ENCODE measurements around the gene EI24.

Gene EI24

DNA sequence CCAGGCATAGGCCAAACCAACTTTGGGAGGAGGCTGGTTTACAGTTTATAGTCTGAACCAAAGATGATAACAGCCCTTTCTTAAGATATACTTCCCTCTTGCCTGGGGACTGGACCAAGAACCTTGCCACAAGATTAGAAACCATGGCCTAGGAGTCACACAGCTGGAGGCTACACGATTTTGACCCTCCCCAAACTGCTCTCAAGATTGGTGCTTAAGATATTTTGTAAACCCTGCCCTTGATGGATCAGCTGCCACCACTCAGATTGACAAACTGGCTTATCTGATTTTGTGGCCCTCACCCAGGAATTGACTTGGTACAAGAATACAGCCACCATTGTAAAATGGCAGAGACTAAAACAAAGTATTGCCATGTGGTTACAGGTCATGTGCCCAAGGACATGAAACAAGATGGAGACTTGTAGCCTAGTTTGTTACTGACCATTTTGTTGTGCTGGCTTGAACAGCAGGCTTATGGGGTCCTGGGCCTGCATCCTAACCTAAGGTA is 17.4 kb upstream of the EI24 start:
- no CpG with 5 or more reads among the region's 1 CpG for WGBS (ENCODE audit: extremely low coverage, insufficient coverage, insufficient read length)
- H3K27ac ChIP-seq (ENCODE audit: low read depth, low read length) = no peak overlapping the region
- no peaks in the 10 kb centered on the region for H3K36me3 ChIP-seq (ENCODE audit: control insufficient read depth in 1 of 2, insufficient read depth in 2 of 2, low read length in 2 of 2)
- H4K8ac ChIP-seq (ENCODE audit: low read depth, low read length) = no peak overlapping the region
- no peak overlapping the region for H2AK5ac ChIP-seq (ENCODE audit: low read length)
- no peak overlapping the region for H3K9ac ChIP-seq (ENCODE audit: low read length)
- H3K9me3 ChIP-seq (ENCODE audit: insufficient read depth, low read depth, low read length) = peaks cover 8% of the 10 kb centered on the region
- no peaks in the 10 kb centered on the region for H3K4me1 ChIP-seq (ENCODE audit: control insufficient read depth in 1 of 2, insufficient read depth in 2 of 2, low read length in 2 of 2)
- no peak overlapping the region for H3K14ac ChIP-seq (ENCODE audit: low read length)
- no peak for DNase-seq
- H3K4ac ChIP-seq (ENCODE audit: low read depth, low read length) = no peak overlapping the region
- H3K4me2 ChIP-seq (ENCODE audit: low read length) = no peak overlapping the region
- H3K18ac ChIP-seq (ENCODE audit: low read length) = no peak overlapping the region
- no peaks in the 10 kb centered on the region for H3K79me1 ChIP-seq (ENCODE audit: low read length)
- no peak overlapping the region for H4K91ac ChIP-seq (ENCODE audit: low read depth, low read length)
- H2BK120ac ChIP-seq (ENCODE audit: insufficient read depth, low read length, poor library complexity) = no peak overlapping the region
- no peak overlapping the region for H2AFZ ChIP-seq (ENCODE audit: insufficient read depth, low read length, poor library complexity)
- no peak overlapping the region for H3K23ac ChIP-seq (ENCODE audit: low read length)
- H4K12ac ChIP-seq (ENCODE audit: low read depth, low read length) = no peak overlapping the region
- no peak overlapping the region for H2BK12ac ChIP-seq (ENCODE audit: low read length)
- H3K4me3 ChIP-seq (ENCODE audit: low read depth, low read length) = no peak overlapping the region
- no peaks in the 10 kb centered on the region for H3K79me2 ChIP-seq (ENCODE audit: control insufficient read depth, insufficient read depth, low read length, poor library complexity)
- H3K27me3 ChIP-seq (ENCODE audit: insufficient read depth, low read length) = no peaks in the 10 kb centered on the region
- H2BK5ac ChIP-seq (ENCODE audit: low read depth, low read length, poor library complexity) = no peak overlapping the region

DNA sequence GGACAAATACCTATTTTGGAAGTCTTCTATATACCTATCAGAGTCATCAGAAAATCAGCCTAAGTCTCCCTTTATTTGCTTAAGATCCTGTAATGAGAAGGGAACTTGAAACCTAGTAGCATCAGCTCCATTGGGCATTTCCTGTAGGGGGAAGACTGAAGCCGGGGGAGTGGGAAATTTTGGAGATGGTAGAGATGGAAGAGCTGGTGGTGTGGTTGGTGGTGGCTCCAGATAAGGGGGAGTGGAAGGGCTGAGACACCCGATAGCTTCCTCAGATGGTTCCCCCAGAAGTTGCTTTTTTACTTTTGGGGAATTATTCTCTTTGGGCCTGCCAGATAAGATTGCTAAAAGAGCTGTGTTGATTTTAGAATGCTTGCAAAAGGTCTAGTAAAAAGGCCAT is 16.4 kb upstream of the EI24 start:
- H2BK5ac ChIP-seq (ENCODE audit: low read depth, low read length, poor library complexity) = no peak overlapping the region
- no CpG with 5 or more reads among the region's 2 CpGs for WGBS (ENCODE audit: extremely low coverage, insufficient coverage, insufficient read length)
- no peak overlapping the region for H4K91ac ChIP-seq (ENCODE audit: low read depth, low read length)
- H3K4ac ChIP-seq (ENCODE audit: low read depth, low read length) = no peak overlapping the region
- no peak overlapping the region for H2BK120ac ChIP-seq (ENCODE audit: insufficient read depth, low read length, poor library complexity)
- no peak overlapping the region for H2BK12ac ChIP-seq (ENCODE audit: low read length)
- no peaks in the 10 kb centered on the region for H3K27me3 ChIP-seq (ENCODE audit: insufficient read depth, low read length)
- H2AK5ac ChIP-seq (ENCODE audit: low read length) = no peak overlapping the region
- no peak overlapping the region for H3K4me3 ChIP-seq (ENCODE audit: low read depth, low read length)
- no peak overlapping the region for H4K8ac ChIP-seq (ENCODE audit: low read depth, low read length)
- H4K12ac ChIP-seq (ENCODE audit: low read depth, low read length) = no peak overlapping the region
- H3K4me1 ChIP-seq (ENCODE audit: control insufficient read depth in 1 of 2, insufficient read depth in 2 of 2, low read length in 2 of 2) = no peaks in the 10 kb centered on the region
- no peak overlapping the region for H3K4me2 ChIP-seq (ENCODE audit: low read length)
- H3K14ac ChIP-seq (ENCODE audit: low read length) = no peak overlapping the region
- peaks cover 8% of the 10 kb centered on the region for H3K9me3 ChIP-seq (ENCODE audit: insufficient read depth, low read depth, low read length)
- H3K9ac ChIP-seq (ENCODE audit: low read length) = no peak overlapping the region
- no peak overlapping the region for H3K18ac ChIP-seq (ENCODE audit: low read length)
- H3K79me2 ChIP-seq (ENCODE audit: control insufficient read depth, insufficient read depth, low read length, poor library complexity) = no peaks in the 10 kb centered on the region
- H3K36me3 ChIP-seq (ENCODE audit: control insufficient read depth in 1 of 2, insufficient read depth in 2 of 2, low read length in 2 of 2) = no peaks in the 10 kb centered on the region
- DNase-seq = no peak
- no peaks in the 10 kb centered on the region for H3K79me1 ChIP-seq (ENCODE audit: low read length)
- no peak overlapping the region for H3K23ac ChIP-seq (ENCODE audit: low read length)
- H3K27ac ChIP-seq (ENCODE audit: low read depth, low read length) = no peak overlapping the region
- H2AFZ ChIP-seq (ENCODE audit: insufficient read depth, low read length, poor library complexity) = no peak overlapping the region

- Histone ChIP-seq H4K12ac (ENCODE audit: low read depth, low read length) (no peak overlapping the region), H2BK120ac (ENCODE audit: insufficient read depth, low read length, poor library complexity) (no peak overlapping the region), H3K14ac (ENCODE audit: low read length) (no peak overlapping the region), H3K23ac (ENCODE audit: low read length) (no peak overlapping the region), H4K91ac (ENCODE audit: low read depth, low read length) (no peak overlapping the region), H3K79me1 (ENCODE audit: low read length) (no peaks in the 10 kb centered on the region), H3K36me3 (ENCODE audit: control insufficient read depth in 1 of 2, insufficient read depth in 2 of 2, low read length in 2 of 2) (no peaks in the 10 kb centered on the region), H3K4me3 (ENCODE audit: low read depth, low read length) (no peak overlapping the region), H3K4ac (ENCODE audit: low read depth, low read length) (no peak overlapping the region), H3K27ac (ENCODE audit: low read depth, low read length) (no peak overlapping the region), H3K4me1 (ENCODE audit: control insufficient read depth in 1 of 2, insufficient read depth in 2 of 2, low read length in 2 of 2) (no peaks in the 10 kb centered on the region), H2AK5ac (ENCODE audit: low read length) (no peak overlapping the region), H3K27me3 (ENCODE audit: insufficient read depth, low read length) (no peaks in the 10 kb centered on the region), H3K79me2 (ENCODE audit: control insufficient read depth, insufficient read depth, low read length, poor library complexity) (no peaks in the 10 kb centered on the region), H3K9me3 (ENCODE audit: insufficient read depth, low read depth, low read length) (peaks cover 8% of the 10 kb centered on the region), H3K4me2 (ENCODE audit: low read length) (no peak overlapping the region), H2BK12ac (ENCODE audit: low read length) (no peak overlapping the region), H2BK5ac (ENCODE audit: low read depth, low read length, poor library complexity) (no peak overlapping the region), H2AFZ (ENCODE audit: insufficient read depth, low read length, poor library complexity) (no peak overlapping the region), H3K18ac (ENCODE audit: low read length) (no peak overlapping the region), H4K8ac (ENCODE audit: low read depth, low read length) (no peak overlapping the region), H3K9ac (ENCODE audit: low read length) (no peak overlapping the region)
- no CpG with 5 or more reads among the region's 1 CpG for WGBS (ENCODE audit: extremely low coverage, insufficient coverage, insufficient read length)
- DNase-seq = no peak
Observed at GRCh38 chr11:125553357-125553756, 15.9 kb upstream of the EI24 start.

- Histone ChIP-seq H3K4me1 (ENCODE audit: control insufficient read depth in 1 of 2, insufficient read depth in 2 of 2, low read length in 2 of 2) (no peaks in the 10 kb centered on the region), H2AK5ac (ENCODE audit: low read length) (no peak overlapping the region)
Observed at GRCh38 chr11:125554038-125554437, 15.2 kb upstream of the EI24 start.

More at GRCh38 chr11:125554038-125554437, 15.2 kb upstream of the EI24 start:
- no peak overlapping the region for H2BK5ac ChIP-seq (ENCODE audit: low read depth, low read length, poor library complexity)
- no peaks in the 10 kb centered on the region for H3K36me3 ChIP-seq (ENCODE audit: control insufficient read depth in 1 of 2, insufficient read depth in 2 of 2, low read length in 2 of 2)
- WGBS (ENCODE audit: extremely low coverage, insufficient coverage, insufficient read length) = no CpG with 5 or more reads among the region's 3 CpGs
- no peaks in the 10 kb centered on the region for H3K79me1 ChIP-seq (ENCODE audit: low read length)
- no peak overlapping the region for H3K4ac ChIP-seq (ENCODE audit: low read depth, low read length)
- DNase-seq = no peak
- no peak overlapping the region for H3K18ac ChIP-seq (ENCODE audit: low read length)
- no peak overlapping the region for H4K91ac ChIP-seq (ENCODE audit: low read depth, low read length)
- no peak overlapping the region for H3K4me2 ChIP-seq (ENCODE audit: low read length)
- no peaks in the 10 kb centered on the region for H3K27me3 ChIP-seq (ENCODE audit: insufficient read depth, low read length)
- H3K23ac ChIP-seq (ENCODE audit: low read length) = no peak overlapping the region
- H4K8ac ChIP-seq (ENCODE audit: low read depth, low read length) = no peak overlapping the region
- H4K12ac ChIP-seq (ENCODE audit: low read depth, low read length) = no peak overlapping the region
- H3K4me3 ChIP-seq (ENCODE audit: low read depth, low read length) = no peak overlapping the region
- H2AFZ ChIP-seq (ENCODE audit: insufficient read depth, low read length, poor library complexity) = no peak overlapping the region
- H2BK12ac ChIP-seq (ENCODE audit: low read length) = no peak overlapping the region
- H2BK120ac ChIP-seq (ENCODE audit: insufficient read depth, low read length, poor library complexity) = no peak overlapping the region
- no peak overlapping the region for H3K27ac ChIP-seq (ENCODE audit: low read depth, low read length)
- no peak overlapping the region for H3K14ac ChIP-seq (ENCODE audit: low read length)
- H3K9me3 ChIP-seq (ENCODE audit: insufficient read depth, low read depth, low read length) = peaks cover 8% of the 10 kb centered on the region
- H3K9ac ChIP-seq (ENCODE audit: low read length) = no peak overlapping the region
- H3K79me2 ChIP-seq (ENCODE audit: control insufficient read depth, insufficient read depth, low read length, poor library complexity) = no peaks in the 10 kb centered on the region

Data from trophoblast cell (in vitro differentiated cells and primary cell).